ENCODE data around the gene FARP1.

FARP1 gene

GRCh38 chr13:98253526-98253925 is 110.6 kb downstream of the FARP1 start:
- CTCF ChIA-PET, result no interaction called here

More at GRCh38 chr13:98253526-98253925, 110.6 kb downstream of the FARP1 start:
- peaks cover 5% of the 10 kb centered on the region; the same call in 1 of the 2 replicates for H3K4me1 ChIP-seq (ENCODE audit: control insufficient read depth, insufficient read depth, low read length)
- H3K27ac ChIP-seq (ENCODE audit: extremely low read depth, low read depth, low read length), result no peak overlapping the region
- POLR2A ChIA-PET, result no interaction called here
- TF ChIP-seq ZNF433 (tag by site-specific recombination; IDR thresholded peaks at IDR 0.05; ENCODE audit: low read depth), result no peak
- TF ChIP-seq ZNF571 (tag by site-specific recombination; IDR thresholded peaks at IDR 0.05), result no peak
- TF ChIP-seq OSR2 (tag by site-specific recombination; IDR thresholded peaks at IDR 0.05), result no peak
- no peak for TF ChIP-seq ZNF785 (tag by site-specific recombination; IDR thresholded peaks at IDR 0.05)
- TF ChIP-seq KLF9 (tag by site-specific recombination; IDR thresholded peaks at IDR 0.05; ENCODE audit: low read depth), result no peak
- no peak for TF ChIP-seq ZBTB7A (tag by site-specific recombination; IDR thresholded peaks at IDR 0.05; ENCODE audit: low read depth)
- no peak for TF ChIP-seq ZNF626 (tag by site-specific recombination; IDR thresholded peaks at IDR 0.05)
- TF ChIP-seq GFI1B (tag by site-specific recombination; IDR thresholded peaks at IDR 0.05), result no peak
- TF ChIP-seq ZNF239 (tag by site-specific recombination; IDR thresholded peaks at IDR 0.05), result no peak
- TF ChIP-seq ZNF114 (tag by site-specific recombination; IDR thresholded peaks at IDR 0.05), result no peak
- TF ChIP-seq ZNF362 (tag by site-specific recombination; IDR thresholded peaks at IDR 0.05), result no peak
- no peak for TF ChIP-seq SALL2 (tag by site-specific recombination; IDR thresholded peaks at IDR 0.05; ENCODE audit: borderline replicate concordance)
- TF ChIP-seq PRDM4 (tag by site-specific recombination; IDR thresholded peaks at IDR 0.05), result no peak
- no peak for TF ChIP-seq TSHZ1 (tag by site-specific recombination; IDR thresholded peaks at IDR 0.05; ENCODE audit: borderline replicate concordance)
- no peak for TF ChIP-seq ZNF660 (tag by site-specific recombination; IDR thresholded peaks at IDR 0.05)
- no peak for TF ChIP-seq ZNF529 (tag by site-specific recombination; IDR thresholded peaks at IDR 0.05; ENCODE audit: insufficient replicate concordance)
- no peak for TF ChIP-seq ZSCAN18 (tag by site-specific recombination; IDR thresholded peaks at IDR 0.05)
- no peak for TF ChIP-seq YY1 (tag by site-specific recombination; IDR thresholded peaks at IDR 0.05)
- no peaks in the 10 kb centered on the region for H3K9me3 ChIP-seq (ENCODE audit: control insufficient read depth, insufficient read depth, low read depth, low read length)
- no peaks in the 10 kb centered on the region for H3K36me3 ChIP-seq (ENCODE audit: control insufficient read depth in 2 of 2, insufficient read depth in 1 of 2, low read length in 2 of 2)
- H3K4me3 ChIP-seq (ENCODE audit: low read depth, low read length), result no peak overlapping the region
